HG03064 (cell line): ENCODE results near the gene SHISA5.
"Not testable (repeated sequence)": the region's sequence is repeated elsewhere in the genome, so short reads cannot be mapped to it uniquely, and the experiment has no call there.

ENCODE experiments used
- ATAC-seq: cut with Tn5 transposase; IDR thresholded peaks from one replicate; pipeline ENCODE4 v1.9.1; 2021; ENCODE audit warnings: low read depth; ENCODE audit not compliant: unreplicated experiment

The SHISA5 gene

DNA sequence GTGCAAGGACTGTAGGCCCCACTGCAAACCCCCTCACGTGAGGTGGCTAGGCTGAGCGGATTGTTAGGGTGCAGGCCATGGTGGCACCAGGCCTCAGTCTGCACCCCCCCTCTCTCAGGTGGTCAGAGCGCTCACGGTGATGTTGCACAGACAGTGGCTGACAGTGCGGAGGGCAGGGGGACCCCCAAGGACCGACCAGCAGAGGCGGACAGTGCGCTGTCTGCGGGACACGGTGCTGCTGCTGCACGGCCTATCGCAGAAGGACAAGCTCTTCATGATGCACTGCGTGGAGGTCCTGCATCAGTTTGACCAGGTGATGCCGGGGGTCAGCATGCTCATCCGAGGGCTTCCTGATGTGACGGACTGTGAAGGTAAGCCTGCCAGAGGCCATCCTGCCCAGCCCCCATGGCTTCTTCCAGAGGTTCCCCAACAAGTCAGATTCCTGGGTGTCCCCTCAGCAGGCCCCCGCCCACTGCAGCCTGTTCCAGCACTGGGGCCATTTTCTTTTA lies 39.2 kb downstream of the SHISA5 start:
- ATAC-seq = no peak

DNA sequence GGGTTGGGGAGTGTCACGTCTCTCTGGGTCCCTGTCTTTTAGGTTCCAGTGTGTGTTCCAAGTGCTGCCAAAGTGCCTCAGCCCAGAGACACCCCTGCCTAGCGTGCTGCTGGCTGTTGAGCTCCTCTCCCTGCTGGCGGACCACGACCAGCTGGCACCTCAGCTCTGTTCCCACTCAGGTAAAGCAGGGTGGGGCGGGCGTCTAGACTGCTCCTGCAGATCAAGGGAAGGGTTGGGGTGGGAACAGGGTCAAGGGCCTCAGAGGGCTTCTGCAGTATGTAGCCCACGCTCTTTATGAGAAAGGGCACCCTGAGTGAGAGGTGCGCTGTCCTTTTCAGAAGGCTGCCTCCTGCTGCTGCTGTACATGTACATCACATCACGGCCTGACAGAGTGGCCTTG lies 40.3 kb downstream of the SHISA5 start:
- ATAC-seq = no peak

DNA sequence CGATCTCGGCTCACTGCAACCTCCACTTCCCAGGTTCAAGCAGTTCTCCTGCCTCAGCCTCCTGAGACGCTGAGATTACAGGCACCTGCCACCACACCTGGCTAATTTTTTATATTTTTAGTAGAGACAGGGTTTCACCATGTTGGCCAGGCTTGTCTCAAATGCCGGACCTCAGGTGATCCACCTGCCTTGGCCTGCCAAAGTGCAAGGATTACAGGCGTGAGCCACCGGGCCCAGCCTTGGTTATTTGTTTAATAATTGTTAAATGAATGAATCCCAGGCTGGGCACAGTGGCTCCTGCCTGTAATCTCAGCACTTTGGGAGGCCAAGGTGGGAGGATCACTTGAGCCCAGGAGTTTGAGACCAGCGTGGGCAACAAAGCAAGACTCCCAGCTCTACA lies 42.2 kb downstream of the SHISA5 start:
- not testable (repeated sequence) for ATAC-seq

DNA sequence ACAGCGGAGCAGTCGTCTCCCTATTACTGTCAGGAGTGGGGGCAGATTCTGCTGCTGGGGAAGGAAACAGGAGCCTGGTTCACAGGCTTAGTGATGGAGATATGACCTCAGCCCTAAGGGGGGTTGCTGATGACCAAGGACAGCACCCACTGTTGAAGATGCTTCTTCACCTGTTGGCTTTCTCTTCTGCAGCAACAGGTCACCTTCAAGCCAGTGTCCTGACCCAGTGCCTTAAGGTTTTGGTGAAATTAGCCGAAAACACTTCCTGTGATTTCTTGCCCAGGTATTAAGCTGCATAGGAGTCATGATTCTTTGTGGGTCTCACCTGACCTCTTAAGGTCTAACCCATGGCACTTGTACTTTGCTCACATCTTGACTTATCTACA lies 43.5 kb downstream of the SHISA5 start:
- no peak for ATAC-seq

DNA sequence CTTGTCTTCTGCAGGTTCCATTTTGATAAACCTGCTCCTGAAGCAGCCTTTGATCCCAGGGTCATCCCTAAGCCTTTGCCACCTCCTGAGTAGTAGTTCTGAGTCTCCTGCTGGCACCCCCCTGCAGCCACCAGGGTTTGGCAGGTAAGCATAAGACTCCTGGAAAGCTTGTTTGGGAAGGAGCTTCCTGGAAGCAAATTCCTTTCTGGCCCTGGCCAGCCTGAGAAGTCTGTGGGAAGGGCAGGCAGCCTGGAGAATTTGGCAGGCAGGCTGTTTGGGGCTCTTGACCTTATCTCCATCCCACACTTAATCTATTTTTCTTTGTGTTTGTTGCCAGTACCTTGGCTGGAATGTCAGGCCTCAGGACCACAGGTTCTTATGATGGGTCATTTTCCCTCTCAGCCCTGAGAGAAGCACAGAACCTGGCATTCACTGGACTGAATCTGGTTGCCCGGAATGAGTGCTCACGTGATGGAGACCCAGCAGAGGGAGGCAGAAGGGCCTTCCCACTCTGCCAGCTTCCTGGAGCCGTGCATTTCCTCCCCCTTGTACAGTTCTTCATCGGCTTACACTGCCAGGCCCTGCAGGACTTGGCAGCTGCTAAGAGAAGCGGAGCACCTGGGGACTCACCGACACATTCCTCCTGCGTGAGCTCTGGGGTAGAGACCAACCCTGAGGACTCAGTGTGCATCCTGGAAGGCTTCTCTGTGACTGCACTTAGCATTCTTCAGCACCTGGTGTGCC lies 44.0 kb downstream of the SHISA5 start:
- ATAC-seq = no peak

DNA sequence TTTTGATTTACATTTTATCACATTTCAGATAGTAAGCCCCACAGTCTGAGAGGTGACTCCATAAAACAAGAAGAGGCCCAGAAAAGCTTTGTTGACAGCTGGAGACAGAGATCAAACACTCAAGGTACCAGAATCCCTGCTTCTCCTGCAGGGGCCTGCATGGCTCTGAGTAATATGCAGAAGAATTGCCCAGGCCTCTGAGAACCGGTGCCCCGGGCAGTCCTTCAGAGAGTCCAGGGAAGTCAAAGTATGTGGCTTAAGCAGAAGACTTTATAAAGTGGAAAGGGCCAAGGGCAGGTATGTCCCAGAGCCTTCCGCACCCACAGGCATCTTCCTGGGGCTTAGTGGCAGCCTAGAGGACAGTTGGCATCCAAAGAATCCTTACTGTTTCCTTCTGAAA lies 44.6 kb downstream of the SHISA5 start:
- no peak for ATAC-seq

DNA sequence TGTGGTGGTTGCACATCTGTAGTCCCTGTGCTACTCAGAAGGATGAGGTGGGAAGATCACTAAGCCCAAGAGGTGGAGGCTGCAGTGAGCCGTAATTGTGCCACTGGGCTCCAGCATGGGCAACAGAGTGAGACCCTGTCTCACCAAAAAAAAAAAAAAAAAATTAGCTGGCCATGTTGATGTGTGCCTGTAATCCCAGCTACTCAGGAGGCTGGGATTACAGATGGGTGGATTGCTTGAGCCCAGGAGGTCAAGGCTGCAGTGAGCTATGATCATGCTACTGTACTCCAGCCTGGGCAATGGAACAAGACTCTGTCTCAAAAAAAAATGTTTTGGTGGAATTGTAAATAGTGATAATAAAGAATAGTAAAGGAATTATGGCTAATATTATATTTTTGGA lies 47.5 kb downstream of the SHISA5 start:
- ATAC-seq = no peak

DNA sequence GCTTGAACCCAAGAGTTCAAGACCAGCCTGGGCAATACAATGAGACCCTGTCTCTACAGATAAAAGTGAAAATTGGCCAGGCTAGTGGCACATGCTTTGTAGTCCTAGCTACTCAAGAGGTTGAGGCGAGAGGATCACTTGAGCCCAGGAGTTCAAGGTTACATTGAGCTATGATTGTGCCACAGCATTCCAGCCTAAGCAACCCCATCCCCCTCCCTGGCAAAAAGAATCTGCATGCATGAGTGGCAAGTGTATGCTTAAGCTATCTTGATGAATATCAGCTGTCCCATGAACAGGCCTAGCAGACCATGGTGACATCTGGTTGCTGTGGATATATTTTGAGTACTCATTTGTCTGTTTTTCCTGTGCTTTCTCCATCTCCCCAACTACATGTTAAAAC lies 52.7 kb downstream of the SHISA5 start:
- no peak for ATAC-seq

DNA sequence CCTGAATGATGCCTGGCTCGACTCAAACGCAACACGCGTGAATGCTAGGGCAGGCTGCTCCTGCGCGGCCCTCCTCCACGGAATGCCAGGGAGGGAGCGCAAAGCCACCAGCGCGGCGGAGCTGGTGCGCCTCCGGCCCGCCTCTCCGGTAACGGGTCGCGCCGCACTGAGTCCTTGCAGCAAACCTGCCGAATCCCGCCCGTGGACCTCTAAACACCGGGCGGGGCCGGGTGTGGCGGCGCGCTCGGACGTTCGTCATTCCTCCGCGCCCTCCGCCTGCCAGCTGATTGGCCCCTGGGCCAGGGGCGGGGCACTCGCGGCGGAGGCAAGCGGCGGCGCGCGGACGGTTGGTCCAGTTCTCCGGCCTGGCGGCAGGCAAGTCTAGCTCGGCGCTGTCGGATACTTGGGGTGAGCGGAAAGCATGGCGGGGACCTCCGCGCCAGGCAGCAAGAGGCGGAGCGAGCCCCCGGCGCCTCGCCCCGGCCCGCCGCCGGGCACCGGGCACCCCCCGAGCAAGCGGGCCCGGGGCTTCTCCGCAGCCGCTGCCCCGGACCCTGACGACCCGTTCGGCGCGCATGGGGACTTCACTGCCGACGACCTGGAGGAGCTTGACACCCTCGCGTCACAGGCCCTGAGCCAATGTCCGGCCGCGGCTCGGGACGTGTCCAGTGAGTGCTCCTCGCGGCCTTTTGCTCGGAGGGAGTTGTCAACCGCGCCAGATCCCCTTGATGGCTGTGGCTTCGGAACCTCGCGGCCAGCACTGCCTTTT lies 57.4 kb downstream of the SHISA5 start, which contains the start of gene ATRIP:
ATRIP (plus strand) TSS at position 313 of the 769 bp plus-strand sequence; CDS start at position 422, 109 bp downstream.
- ATAC-seq = peak; percentile 82

DNA sequence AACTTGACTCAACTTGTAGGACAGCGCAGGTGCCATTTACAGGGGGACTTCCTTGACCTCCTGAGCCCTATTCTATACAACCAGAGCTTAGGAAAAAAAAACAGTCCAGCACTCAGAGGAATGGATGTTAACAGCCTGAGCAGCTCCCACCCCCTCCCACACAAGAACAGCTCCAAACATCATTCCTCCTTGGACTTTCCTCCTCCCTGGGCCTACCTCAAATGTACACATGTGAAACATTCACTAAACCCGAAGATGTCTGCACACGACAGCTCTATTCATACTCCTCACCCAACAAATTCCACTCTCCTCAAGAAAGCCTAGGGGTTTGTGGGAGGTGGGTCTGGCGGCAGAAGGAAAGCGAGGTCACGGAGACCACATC lies 57.9 kb downstream of the SHISA5 start:
- no peak for ATAC-seq

DNA sequence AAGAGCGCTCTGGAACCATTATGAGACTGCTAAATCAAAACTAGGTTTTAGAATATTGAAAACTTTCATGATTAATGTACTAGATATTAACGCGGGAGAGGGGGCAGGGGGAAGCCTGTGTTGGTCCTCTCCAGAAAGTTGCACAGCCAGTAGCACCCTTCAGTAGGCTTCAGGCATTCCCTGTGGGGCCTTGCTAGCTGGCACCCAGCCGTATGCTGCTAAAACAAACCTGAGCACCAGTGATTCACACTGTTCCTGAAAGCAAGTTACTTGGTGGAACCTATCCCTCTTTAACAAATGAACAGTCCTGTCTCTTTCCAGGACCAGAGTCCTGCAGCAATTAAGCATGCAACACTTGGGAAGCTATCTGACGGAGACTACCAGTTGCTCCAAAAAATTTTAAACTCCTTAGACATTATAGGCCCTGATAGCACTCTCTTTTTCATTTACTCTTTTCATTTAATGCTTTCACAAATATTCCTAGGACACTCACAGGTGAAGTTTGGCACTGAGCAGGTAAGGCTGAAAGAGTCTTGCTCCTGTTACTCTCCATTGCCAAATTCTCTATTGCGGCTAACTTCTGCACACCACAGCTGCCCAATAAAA lies 58.6 kb downstream of the SHISA5 start:
- no peak for ATAC-seq

DNA sequence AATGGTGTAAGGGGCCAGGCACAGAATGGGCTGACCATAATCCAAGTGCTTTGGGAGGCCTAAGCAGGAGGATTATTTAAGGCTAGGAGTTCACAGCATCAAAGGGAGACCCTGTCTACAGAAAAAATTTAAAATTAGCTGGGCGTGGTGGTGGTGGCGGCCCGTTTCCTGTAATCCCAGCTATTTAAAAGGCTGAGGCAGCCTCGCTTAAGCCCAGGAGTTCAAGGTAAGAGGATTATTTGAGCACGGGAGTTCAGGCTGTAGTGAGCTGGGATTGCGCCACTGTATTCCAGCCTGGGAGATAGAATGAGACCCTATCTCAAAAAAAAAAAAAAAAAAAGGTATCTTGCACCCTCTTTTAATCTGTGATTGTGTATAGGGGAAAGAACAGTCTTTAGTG lies 62.0 kb downstream of the SHISA5 start:
- no peak for ATAC-seq

DNA sequence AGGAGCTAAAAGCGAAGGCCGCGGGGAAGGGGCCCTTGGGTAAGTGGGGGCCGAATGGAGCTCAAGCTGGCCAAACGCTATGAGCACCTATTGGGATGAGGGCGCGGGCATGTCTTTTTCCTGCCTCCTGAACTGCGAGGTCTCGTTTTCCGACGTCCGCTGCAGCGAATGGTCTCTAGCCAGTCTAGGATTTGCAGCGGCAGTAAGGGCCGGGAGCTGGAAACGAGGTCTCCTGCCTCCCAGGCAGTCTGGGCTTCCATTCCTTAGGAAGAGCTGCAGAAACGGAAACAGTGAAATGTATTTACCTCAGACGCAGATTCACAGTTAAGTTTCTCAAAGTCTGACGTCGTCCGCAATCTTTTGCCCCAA lies 63.4 kb downstream of the SHISA5 start:
- ATAC-seq = no peak

DNA sequence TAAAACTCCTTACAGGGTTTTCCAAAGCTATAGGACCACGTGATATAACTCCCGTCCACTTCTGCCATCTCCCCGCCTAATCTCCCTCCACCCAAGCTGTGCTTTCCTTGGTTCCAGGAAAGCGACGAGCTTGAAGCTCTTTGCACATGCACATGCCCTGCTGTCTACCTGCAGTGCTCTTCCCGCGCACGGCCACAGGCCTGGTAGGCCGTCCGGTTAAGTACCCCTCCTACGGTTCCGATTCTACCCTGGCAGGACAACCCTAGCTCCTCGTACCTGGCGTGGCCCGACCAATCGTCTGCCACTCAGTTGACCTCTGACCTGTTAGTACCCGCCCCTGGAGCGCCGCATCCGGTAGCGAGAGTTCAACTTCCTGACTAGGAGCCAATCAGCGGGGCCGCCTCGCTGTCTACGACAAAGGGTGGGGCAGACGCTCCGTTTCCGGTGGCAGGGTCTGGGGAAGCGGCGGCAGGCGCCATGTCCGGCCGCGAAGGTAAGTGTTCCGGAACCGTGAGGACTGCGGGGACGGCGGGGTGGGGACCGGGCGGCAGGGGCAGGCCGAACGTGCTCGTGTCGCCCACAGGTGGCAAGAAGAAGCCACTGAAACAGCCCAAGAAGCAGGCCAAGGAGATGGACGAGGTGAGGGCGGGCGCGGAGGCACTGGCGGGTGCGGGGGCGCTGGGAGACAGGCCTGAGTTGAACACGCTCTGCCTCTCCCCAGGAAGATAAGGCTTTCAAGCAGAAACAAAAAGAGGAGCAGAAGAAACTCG lies 64.0 kb downstream of the SHISA5 start, which contains the start of the genes CCDC51 and TMA7:
CCDC51 (minus strand) TSS at position 300 of the 770 bp plus-strand sequence. CDS start 4,991 bp downstream, outside the sequence.
TMA7 (plus strand) TSS at position 438 of the 770 bp plus-strand sequence; CDS start at position 478, 40 bp downstream.
- peak; percentile 85 for ATAC-seq

DNA sequence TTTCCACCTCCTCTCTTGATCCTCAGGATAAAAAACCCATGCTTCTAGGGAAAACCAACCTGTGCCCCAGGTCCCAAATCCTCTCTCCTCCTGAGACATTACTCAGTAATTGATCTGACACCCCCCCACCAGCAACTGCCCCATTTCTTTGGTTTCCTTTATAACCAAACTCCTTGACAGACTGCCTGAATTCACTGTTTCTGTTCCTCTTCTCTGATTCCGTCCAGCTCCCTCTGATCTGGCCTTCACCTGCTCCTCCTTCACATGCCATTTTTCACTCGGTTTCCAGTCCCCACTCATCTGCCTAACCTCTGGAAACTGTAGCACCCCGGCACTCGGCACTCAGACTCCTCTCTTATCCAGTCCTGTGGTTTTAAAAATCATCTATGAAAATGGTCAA lies 66.2 kb downstream of the SHISA5 start:
- no peak for ATAC-seq

DNA sequence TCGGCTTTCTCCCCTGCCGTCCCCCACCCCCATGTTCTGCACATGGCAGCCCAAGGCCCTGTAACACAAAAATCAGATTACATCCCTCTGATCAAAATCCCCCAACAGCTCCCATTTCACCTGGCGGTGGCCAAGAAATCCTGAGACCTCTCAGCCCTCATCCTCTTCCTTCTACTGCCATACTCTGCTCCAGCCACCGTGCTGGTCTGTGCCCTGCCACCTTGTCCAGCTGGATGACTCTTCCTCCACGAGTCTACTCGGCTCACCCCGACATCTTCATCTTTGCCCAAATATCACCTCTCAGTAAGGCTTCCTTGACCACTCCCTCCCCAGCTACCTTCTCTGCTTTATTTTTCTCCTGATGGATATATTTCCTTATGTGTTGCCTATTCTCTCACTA lies 67.1 kb downstream of the SHISA5 start:
- ATAC-seq = no peak

DNA sequence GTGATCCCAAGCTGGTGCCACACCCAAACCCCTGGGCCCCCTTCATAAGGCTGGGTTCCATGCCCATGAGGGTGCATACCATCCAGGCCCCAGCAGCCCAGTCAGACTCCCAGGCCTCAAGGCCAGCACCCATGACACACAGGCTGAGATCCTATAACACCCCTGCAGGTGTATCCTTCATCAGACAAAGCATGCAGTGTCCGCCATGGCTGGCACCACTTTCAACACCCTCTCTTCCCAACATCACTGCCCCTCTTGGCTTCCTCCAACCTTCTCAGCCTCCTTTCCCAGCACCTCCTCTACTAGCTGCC lies 67.5 kb downstream of the SHISA5 start:
- no peak for ATAC-seq

DNA sequence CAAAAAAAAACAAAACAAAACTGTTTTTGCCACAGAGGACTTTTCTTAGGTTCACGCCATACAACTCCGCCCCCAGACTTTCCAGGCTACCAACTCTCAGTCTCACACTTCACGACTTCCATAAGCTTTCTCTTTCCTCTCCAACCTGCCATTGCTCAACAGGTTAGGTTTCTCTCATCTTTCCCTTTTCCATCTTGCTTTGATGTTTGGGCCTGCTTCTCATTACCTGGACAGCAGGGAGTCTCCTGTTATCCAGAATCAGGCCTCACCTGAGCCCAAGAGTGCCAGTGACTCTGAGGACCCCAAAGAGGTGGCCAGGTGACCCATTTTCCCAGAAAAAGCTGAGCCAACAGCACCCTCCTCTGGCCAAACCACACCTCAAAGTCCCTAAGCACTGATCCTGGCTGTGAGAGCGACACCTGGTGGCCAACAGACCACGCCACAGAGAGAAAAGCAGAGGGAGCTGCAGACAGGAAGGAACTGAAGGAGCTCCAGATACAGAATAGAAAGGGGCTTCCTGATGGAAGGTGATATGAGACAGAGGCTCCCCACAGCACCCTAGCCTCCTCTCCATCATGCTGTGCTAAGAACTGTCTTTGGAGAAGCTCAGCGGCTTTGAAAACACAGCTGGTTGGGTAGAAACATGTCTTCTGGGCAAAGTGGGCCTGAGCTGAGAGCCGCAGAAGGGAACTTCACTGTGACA lies 68.0 kb downstream of the SHISA5 start:
- ATAC-seq = no peak

DNA sequence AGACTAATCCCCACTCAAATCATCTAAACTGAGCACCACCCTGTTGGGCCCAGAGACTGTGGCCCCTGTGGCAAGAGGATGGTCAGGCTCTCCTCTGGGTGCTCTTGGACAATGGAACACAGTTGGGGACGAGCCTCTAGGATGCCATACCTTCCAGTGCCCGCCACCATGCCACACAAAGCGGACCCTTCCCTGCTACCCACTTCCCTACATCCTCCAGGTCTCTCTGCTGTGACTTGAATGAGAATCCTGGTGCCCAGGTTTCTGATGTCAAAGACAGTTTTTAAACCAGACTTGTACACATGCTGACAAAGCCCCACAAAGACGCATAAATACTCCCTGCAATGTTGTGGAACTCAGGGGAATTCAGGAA lies 68.8 kb downstream of the SHISA5 start:
- no peak for ATAC-seq

DNA sequence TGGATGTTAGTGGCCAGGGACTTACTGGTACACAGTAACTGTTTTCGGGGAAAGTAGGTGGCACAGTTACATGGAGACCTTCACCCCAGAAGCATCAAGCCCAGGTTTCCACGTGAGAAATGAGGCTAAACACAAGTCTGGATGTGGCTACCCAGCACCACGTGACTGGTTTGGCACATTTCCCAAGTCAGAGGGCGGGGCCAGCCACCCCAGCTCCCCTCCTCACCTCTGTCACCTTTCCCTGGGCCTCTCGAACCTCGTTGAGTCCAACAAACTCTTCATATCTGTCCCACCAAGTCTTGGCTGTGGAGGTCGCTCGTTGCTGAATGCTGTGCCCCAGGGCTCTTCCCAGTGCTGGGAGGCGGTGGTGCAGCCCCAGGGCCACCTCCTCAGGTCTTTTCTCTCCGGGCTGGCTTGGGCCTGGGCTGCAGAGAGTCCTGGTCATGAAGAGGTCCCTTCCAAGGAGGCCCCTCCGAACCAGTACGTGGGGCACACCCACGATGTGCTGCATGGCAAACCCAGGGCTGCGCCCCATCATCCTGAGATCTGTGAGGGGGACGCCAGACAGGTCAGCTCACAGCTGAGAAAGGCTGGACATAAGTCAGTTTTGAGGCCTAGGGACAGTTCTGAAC lies 69.3 kb downstream of the SHISA5 start:
- no peak for ATAC-seq
